Right lobe of liver (tissue), 4 donors: ENCODE data around the gene IRF9.

Experiments used
- POLR2A ChIP-seq: fragments of 450-650 bp; IDR thresholded peaks from one replicate; pipeline ENCODE4 v1.6.1; 2017; ENCODE audit warnings: antibody characterized with exemption, mild to moderate bottlenecking
- TF ChIP-seq, protein P1 (sequence below), 4 donors: fragments of 200-600 bp in 3 of 4; fragments of 450-650 bp in 1 of 4; IDR thresholded peaks; one replicate each; pipeline versions ENCODE4 v1.5.1 to v1.8.0; 2016 to 2022; ENCODE audit warnings: antibody characterized with exemption in 4 of 4, mild to moderate bottlenecking in 2 of 4
- donor health status: DM: no; HTN: no; CAD: no.
- donor health status: DM: no; HTN: no; CAD: no.
- donor health status: DM: no; HTN: yes; CAD: no.

DNA sequence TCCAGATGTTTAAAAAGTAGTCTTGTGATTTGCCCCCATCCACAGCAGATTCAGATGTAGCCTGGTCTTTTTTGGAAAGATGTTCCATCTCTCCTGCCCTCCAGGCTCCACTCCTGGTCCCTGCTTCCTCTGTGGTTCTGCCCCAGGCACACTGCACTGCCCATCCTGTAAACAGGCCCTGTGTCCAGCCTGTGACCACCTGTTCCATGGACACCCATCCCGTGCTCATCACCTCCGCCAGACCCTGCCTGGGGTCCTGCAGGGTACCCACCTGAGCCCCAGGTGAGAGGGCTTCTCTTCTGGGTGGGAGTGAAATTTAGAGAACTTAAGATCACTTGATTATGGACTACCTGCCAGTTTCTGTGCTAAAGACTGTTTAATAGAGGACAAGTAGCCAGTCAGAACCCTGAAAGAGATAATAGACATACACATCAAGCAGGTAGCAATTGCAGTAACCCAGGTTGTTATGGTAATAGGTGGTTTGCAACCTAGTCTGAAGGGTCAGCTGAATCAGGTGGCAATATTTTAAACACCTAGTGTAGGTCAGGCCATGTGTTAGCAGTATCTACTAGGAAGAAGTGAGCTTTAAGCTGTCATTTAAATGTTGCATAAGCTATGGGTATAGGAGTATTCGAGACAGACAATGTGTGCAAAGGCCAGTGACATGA lies 11.6 kb upstream of the IRF9 start:
- TF ChIP-seq, protein P1, sequence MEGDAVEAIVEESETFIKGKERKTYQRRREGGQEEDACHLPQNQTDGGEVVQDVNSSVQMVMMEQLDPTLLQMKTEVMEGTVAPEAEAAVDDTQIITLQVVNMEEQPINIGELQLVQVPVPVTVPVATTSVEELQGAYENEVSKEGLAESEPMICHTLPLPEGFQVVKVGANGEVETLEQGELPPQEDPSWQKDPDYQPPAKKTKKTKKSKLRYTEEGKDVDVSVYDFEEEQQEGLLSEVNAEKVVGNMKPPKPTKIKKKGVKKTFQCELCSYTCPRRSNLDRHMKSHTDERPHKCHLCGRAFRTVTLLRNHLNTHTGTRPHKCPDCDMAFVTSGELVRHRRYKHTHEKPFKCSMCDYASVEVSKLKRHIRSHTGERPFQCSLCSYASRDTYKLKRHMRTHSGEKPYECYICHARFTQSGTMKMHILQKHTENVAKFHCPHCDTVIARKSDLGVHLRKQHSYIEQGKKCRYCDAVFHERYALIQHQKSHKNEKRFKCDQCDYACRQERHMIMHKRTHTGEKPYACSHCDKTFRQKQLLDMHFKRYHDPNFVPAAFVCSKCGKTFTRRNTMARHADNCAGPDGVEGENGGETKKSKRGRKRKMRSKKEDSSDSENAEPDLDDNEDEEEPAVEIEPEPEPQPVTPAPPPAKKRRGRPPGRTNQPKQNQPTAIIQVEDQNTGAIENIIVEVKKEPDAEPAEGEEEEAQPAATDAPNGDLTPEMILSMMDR (IDR thresholded peaks at IDR 0.05), result no peak
- TF ChIP-seq POLR2A, result no peak
